Left ventricle myocardium inferior (tissue), 1 donor: ENCODE data around the gene RAPGEF4. TPM values are rescaled to one million over a fixed set of nuclear protein-coding genes. Genes with fewer than 3 reads are reported as not detected.

Source experiments
- DNase-seq: peaks from one replicate; pipeline ENCODE4 v3.0.0-alpha.2; 2020
- H3K27ac ChIP-seq: fragments of 200-600 bp; replicated peaks from 2 replicates; pipeline ENCODE4 v1.8.0; 2021
- H3K27me3 ChIP-seq: fragments of 200-600 bp; 2 replicates; pipeline ENCODE4 v1.8.0; 2021; ENCODE audit warnings: low read depth
- H3K36me3 ChIP-seq: fragments of 200-600 bp; 2 replicates; pipeline ENCODE4 v1.8.0; 2021
- H3K4me1 ChIP-seq: fragments of 200-600 bp; 2 replicates; pipeline ENCODE4 v1.8.0; 2021
- H3K4me3 ChIP-seq: fragments of 200-600 bp; 2 replicates; pipeline ENCODE4 v1.8.0; 2021; ENCODE audit warnings: mild to moderate bottlenecking, moderate library complexity
- H3K9me3 ChIP-seq: fragments of 200-600 bp; replicated peaks from 2 replicates; pipeline ENCODE4 v1.8.0; 2021
- CTCF ChIP-seq: fragments of 200-600 bp; IDR thresholded peaks from 2 replicates; pipeline ENCODE4 v1.8.0; 2021; ENCODE audit warnings: antibody characterized with exemption, mild to moderate bottlenecking, borderline replicate concordance
- intact Hi-C: fragments of 100-400 bp; cut with micrococcal nuclease; formaldehyde crosslinking; loops from one replicate; pipeline ENCODE4 v1.11.0; 2022
- total RNA-seq: library from RNA; stranded (reverse); fragmentation: NEBNext Ultra II Directional; extraction: Animal tissue kit (Norgen Biotek cat#: 25700); gene quantifications from one replicate; pipeline ENCODE4 v1.2.1, GENCODE V29; 2021
- donor health status: DM: no; HTN: yes; CAD: no; lungs with severe emphysema.

RAPGEF4 gene
- total RNA-seq, 1 donor from 2014 or later = 3.7 TPM

GRCh38 chr2:173087214-173087581 lies 351.6 kb downstream of the RAPGEF4 start:
- no peak overlapping the region for H3K4me3 ChIP-seq
- H3K27me3 ChIP-seq = no peaks in the 10 kb centered on the region
- no peak for DNase-seq
- intact Hi-C loops = no loop called here
- no peaks in the 10 kb centered on the region for H3K9me3 ChIP-seq
- peak overlapping the region; percentile 85 for H3K27ac ChIP-seq
- H3K36me3 ChIP-seq = peaks cover 10% of the 10 kb centered on the region
- H3K4me1 ChIP-seq = peaks cover 90% of the 10 kb centered on the region
- no peak for TF ChIP-seq CTCF

- Histone ChIP-seq H3K4me1 (peaks cover 88% of the 10 kb centered on the region), H3K27ac (peak overlapping the region; percentile 85), H3K4me3 (no peak overlapping the region), H3K36me3 (peaks cover 17% of the 10 kb centered on the region), H3K27me3 (no peaks in the 10 kb centered on the region), H3K9me3 (no peaks in the 10 kb centered on the region)
- no peak for DNase-seq
- intact Hi-C loops = no loop called here
- TF ChIP-seq CTCF = no peak
Measured at GRCh38 chr2:173087793-173088496, 352.3 kb downstream of the RAPGEF4 start.

- Histone ChIP-seq H3K9me3 (no peaks in the 10 kb centered on the region), H3K4me3 (peak overlapping the region; percentile 54), H3K4me1 (peaks cover 78% of the 10 kb centered on the region), H3K36me3 (peaks cover 28% of the 10 kb centered on the region), H3K27ac (peak overlapping the region; percentile 85), H3K27me3 (no peaks in the 10 kb centered on the region)
- intact Hi-C loops = loop anchor here (5.0 kb wide), 1 partner anchor 122 kb away; no protein-coding TSS in a partner anchor
- peak; percentile 30 for DNase-seq
- TF ChIP-seq CTCF = no peak
Measured at GRCh38 chr2:173090276-173090877, 354.7 kb downstream of the RAPGEF4 start.

GRCh38 chr2:173090973-173091660 lies 355.5 kb downstream of the RAPGEF4 start:
- Histone ChIP-seq H3K4me1 (peaks cover 78% of the 10 kb centered on the region), H3K4me3 (peak overlapping the region; percentile 54), H3K36me3 (peaks cover 32% of the 10 kb centered on the region), H3K27me3 (no peaks in the 10 kb centered on the region), H3K27ac (peak overlapping the region; percentile 85), H3K9me3 (no peaks in the 10 kb centered on the region)
- TF ChIP-seq CTCF = peak; percentile 63
- intact Hi-C loops = loop anchor here (5.0 kb wide), 1 partner anchor 121 kb away; no protein-coding TSS in a partner anchor
- peak; percentile 23 for DNase-seq

- DNase-seq = no peak
- no peaks in the 10 kb centered on the region for H3K9me3 ChIP-seq
- intact Hi-C loops = loop anchor here (5.0 kb wide), 1 partner anchor 120 kb away; no protein-coding TSS in a partner anchor
- no peak for TF ChIP-seq CTCF
- H3K27me3 ChIP-seq = no peaks in the 10 kb centered on the region
- H3K27ac ChIP-seq = peak overlapping the region; percentile 85
- peaks cover 40% of the 10 kb centered on the region for H3K36me3 ChIP-seq
- peaks cover 78% of the 10 kb centered on the region for H3K4me1 ChIP-seq
- peak overlapping the region; percentile 54 for H3K4me3 ChIP-seq
Measured at GRCh38 chr2:173091910-173092309, 356.3 kb downstream of the RAPGEF4 start.
